H9 (cell line): Measurements from ENCODE around the gene BROX. TPM values are rescaled to one million over a fixed set of nuclear protein-coding genes. Genes with fewer than 3 reads are reported as not detected.

ENCODE experiments used
- DNase-seq: peaks from one replicate; pipeline ENCODE4 v3.0.0-alpha.2; 2017
- H2AFZ ChIP-seq: one replicate; pipeline ENCODE4 v1.6.1; 2013; ENCODE audit warnings: mild to moderate bottlenecking, low read length, control low read depth, moderate library complexity
- H2AK5ac ChIP-seq: 2 replicates; pipeline ENCODE4 v1.6.1; 2013; ENCODE audit warnings: low read length, control low read depth, mixed read lengths; ENCODE audit not compliant: insufficient read length
- H2BK120ac ChIP-seq: one replicate; pipeline ENCODE4 v1.6.1; 2013; ENCODE audit warnings: low read depth, mild to moderate bottlenecking, low read length, control low read depth, inconsistent platforms; ENCODE audit not compliant: poor library complexity, severe bottlenecking
- H2BK12ac ChIP-seq: 2 replicates; pipeline ENCODE4 v1.6.1; 2013; ENCODE audit warnings: low read length, control low read depth, mixed read lengths, low read depth; ENCODE audit not compliant: insufficient read length
- H2BK15ac ChIP-seq: 2 replicates; pipeline ENCODE4 v1.6.1; 2013; ENCODE audit warnings: low read depth, low read length, control low read depth
- H2BK20ac ChIP-seq: one replicate; pipeline ENCODE4 v1.6.1; 2013; ENCODE audit warnings: low read depth, mild to moderate bottlenecking, low read length, control low read depth, inconsistent platforms; ENCODE audit not compliant: poor library complexity, severe bottlenecking
- H2BK5ac ChIP-seq: 2 replicates; pipeline ENCODE4 v1.6.1; 2013; ENCODE audit warnings: low read length, control low read depth, mixed read lengths; ENCODE audit not compliant: insufficient read length
- H3K14ac ChIP-seq: 2 replicates; pipeline ENCODE4 v1.6.1; 2013; ENCODE audit warnings: low read length, control low read depth; ENCODE audit not compliant: insufficient read depth
- H3K18ac ChIP-seq: 2 replicates; pipeline ENCODE4 v1.6.1; 2013; ENCODE audit warnings: low read depth, mild to moderate bottlenecking, mixed read lengths, low read length, control low read depth; ENCODE audit not compliant: insufficient read length
- H3K23ac ChIP-seq: 2 replicates; pipeline ENCODE4 v1.6.1; 2013; ENCODE audit warnings: low read length, control low read depth, mixed read lengths, low read depth; ENCODE audit not compliant: insufficient read length
- H3K23me2 ChIP-seq: 2 replicates; pipeline ENCODE4 v1.6.1; 2013; ENCODE audit warnings: low read depth, mild to moderate bottlenecking, mixed read lengths, low read length, control low read depth; ENCODE audit not compliant: insufficient read length, poor library complexity, severe bottlenecking
- H3K27ac ChIP-seq: 2 replicates; pipeline ENCODE4 v1.5.1; 2013; ENCODE audit warnings: low read length, control low read depth, mixed read lengths, low read depth; ENCODE audit not compliant: insufficient read length
- H3K27me3 ChIP-seq: 2 replicates; pipeline ENCODE4 v1.6.1; 2013; ENCODE audit warnings: low read length, control low read depth, inconsistent platforms; ENCODE audit not compliant: insufficient read depth
- H3K4ac ChIP-seq: 2 replicates; pipeline ENCODE4 v1.6.1; 2013; ENCODE audit warnings: low read depth, mild to moderate bottlenecking, control low read depth, inconsistent platforms, low read length, moderate library complexity
- H3K4me1 ChIP-seq: 2 replicates; pipeline ENCODE4 v1.6.1; 2013; ENCODE audit warnings: low read length, control low read depth, inconsistent platforms; ENCODE audit not compliant: insufficient read depth
- H3K4me2 ChIP-seq: 2 replicates; pipeline ENCODE4 v1.6.1; 2013; ENCODE audit warnings: low read length, control low read depth, mixed read lengths; ENCODE audit not compliant: insufficient read length, insufficient read depth
- H3K56ac ChIP-seq: 2 replicates; pipeline ENCODE4 v1.6.1; 2013; ENCODE audit warnings: low read depth, mild to moderate bottlenecking, mixed read lengths, low read length, control low read depth; ENCODE audit not compliant: insufficient read length
- H3K79me1 ChIP-seq: 2 replicates; pipeline ENCODE4 v1.6.1; 2013; ENCODE audit warnings: low read depth, mild to moderate bottlenecking, moderate library complexity, low read length, control low read depth, inconsistent platforms; ENCODE audit not compliant: insufficient read depth, poor library complexity, severe bottlenecking
- H3K79me2 ChIP-seq: 2 replicates; pipeline ENCODE4 v1.6.1; 2013; ENCODE audit warnings: low read length, control low read depth, inconsistent platforms; ENCODE audit not compliant: insufficient read depth
- H3K9ac ChIP-seq: 2 replicates; pipeline ENCODE4 v1.6.1; 2013; ENCODE audit warnings: low read length, control low read depth, mixed read lengths; ENCODE audit not compliant: insufficient read length; ENCODE audit errors: extremely low read depth
- H3K9me3 ChIP-seq: one replicate; pipeline ENCODE4 v1.6.1; 2013; ENCODE audit warnings: low read depth, low read length, inconsistent platforms; ENCODE audit not compliant: control insufficient read depth
- H3T11ph ChIP-seq: one replicate; pipeline ENCODE4 v1.6.1; 2013; ENCODE audit warnings: mild to moderate bottlenecking, low read length, control low read depth, inconsistent platforms
- H4K20me1 ChIP-seq: one replicate; pipeline ENCODE4 v1.6.1; 2013; ENCODE audit not compliant: control insufficient read depth, insufficient read length, insufficient read depth
- H4K5ac ChIP-seq: 2 replicates; pipeline ENCODE4 v1.6.1; 2013; ENCODE audit warnings: low read depth, mild to moderate bottlenecking, mixed read lengths, low read length, control low read depth; ENCODE audit not compliant: insufficient read length
- H4K8ac ChIP-seq: replicated peaks from 2 replicates; pipeline ENCODE4 v1.6.1; 2013; ENCODE audit warnings: low read length, control low read depth, mixed read lengths, low read depth; ENCODE audit not compliant: insufficient read length
- H4K91ac ChIP-seq: 2 replicates; pipeline ENCODE4 v1.6.1; 2013; ENCODE audit warnings: low read depth, mild to moderate bottlenecking, moderate library complexity, mixed read lengths, low read length, control low read depth; ENCODE audit not compliant: insufficient read length
- H3K27ac Mint-ChIP-seq, 3 experiments: 2 replicates in 2 of 3; 3 replicates in 1 of 3; pipeline ENCODE4 v1.8.0; 2020 to 2021; ENCODE audit warnings: mixed read lengths in 3 of 3, mild to moderate bottlenecking in 1 of 3, moderate library complexity in 1 of 3
- H3K27me3 Mint-ChIP-seq: 2 replicates; pipeline ENCODE4 v1.8.0; 2021; ENCODE audit warnings: low read depth, mild to moderate bottlenecking, moderate library complexity, mixed read lengths
- H3K36me3 Mint-ChIP-seq, 3 experiments: 2 replicates in 2 of 3; 3 replicates in 1 of 3; pipeline ENCODE4 v1.8.0; 2020 to 2021; ENCODE audit warnings: low read depth in 3 of 3, mixed read lengths in 3 of 3; ENCODE audit not compliant: insufficient read depth in 1 of 3
- H3K4me1 Mint-ChIP-seq, 2 experiments: 2 replicates each; pipeline ENCODE4 v1.8.0; 2020; ENCODE audit warnings: mixed read lengths in 2 of 2
- H3K4me3 Mint-ChIP-seq, 2 experiments: 2 replicates in 1 of 2; 3 replicates in 1 of 2; pipeline ENCODE4 v1.8.0; 2020 to 2021; ENCODE audit warnings: mild to moderate bottlenecking in 2 of 2, mixed read lengths in 2 of 2, moderate library complexity in 1 of 2
- H3K9me3 Mint-ChIP-seq, 2 experiments: 2 replicates in 1 of 2; 3 replicates in 1 of 2; pipeline ENCODE4 v1.8.0; 2020; ENCODE audit warnings: mild to moderate bottlenecking in 2 of 2, mixed read lengths in 2 of 2, moderate library complexity in 1 of 2
- WGBS: extraction: QIAGEN DNeasy Blood & Tissue Kit; methylation state at CpG from one replicate; pipeline ENCODE4 v1.1.7; 2013; ENCODE audit warnings: missing lambda C conversion rate, low lambda C conversion rate, mixed read lengths; ENCODE audit not compliant: insufficient read length; ENCODE audit errors: extremely low coverage; 5-methylcytosine and 5-hydroxymethylcytosine counted together
- total RNA-seq: library from RNA; stranded (reverse); gene quantifications from 2 replicates; pipeline ENCODE4 v1.2.1, GENCODE V29; 2021
- TF ChIP-seq, protein P1 (sequence below): fragments of 200-600 bp; sonication (generic); conservative IDR thresholded peaks from 3 replicates; pipeline ENCODE4 v1.8.0; 2021; ENCODE audit warnings: antibody characterized with exemption, mild to moderate bottlenecking

BROX gene
- total RNA-seq, 1 experiment from 2014 or later, result 27.8 TPM

- H3K79me2 ChIP-seq, result peaks cover 3% of the 10 kb centered on the region; the same call in 1 of the 2 replicates
- H3K9ac ChIP-seq, result no peak overlapping the region
- H2AK5ac ChIP-seq, result no peak overlapping the region
- H3K23ac ChIP-seq, result no peak overlapping the region
- no peak overlapping the region for H2BK5ac ChIP-seq
- no peaks in the 10 kb centered on the region for H3K4me1 Mint-ChIP-seq
- no peak overlapping the region for H3K4me3 Mint-ChIP-seq
- H2BK15ac ChIP-seq, result no peak overlapping the region
- no peak overlapping the region for H2AFZ ChIP-seq
- no peak overlapping the region for H3K4me2 ChIP-seq
- no peak overlapping the region for H3K27ac Mint-ChIP-seq
- H4K5ac ChIP-seq, result no peak overlapping the region
- H3K4ac ChIP-seq, result no peak overlapping the region
- no peaks in the 10 kb centered on the region for H3K79me1 ChIP-seq
- H3K4me1 ChIP-seq, result no peaks in the 10 kb centered on the region
- no peak overlapping the region for H2BK20ac ChIP-seq
- no peak overlapping the region for H3K56ac ChIP-seq
- no peak overlapping the region for H2BK12ac ChIP-seq
- no peaks in the 10 kb centered on the region for H3K27me3 ChIP-seq
- DNase-seq, result no peak
- no CpG with 5 or more reads among the region's 1 CpG for WGBS
- H4K91ac ChIP-seq, result no peak overlapping the region
- H3K27me3 Mint-ChIP-seq, result no peaks in the 10 kb centered on the region
- H3K36me3 Mint-ChIP-seq, result peaks cover 43 to 64% (median 63%) of the 10 kb centered on the region in 3 experiments
- no peak overlapping the region for H4K8ac ChIP-seq
- H3K14ac ChIP-seq, result no peak overlapping the region
- no peak overlapping the region for H2BK120ac ChIP-seq
- no peak overlapping the region for H3K18ac ChIP-seq
- H3K9me3 ChIP-seq, result no peaks in the 10 kb centered on the region
- H3K23me2 ChIP-seq, result no peaks in the 10 kb centered on the region
- H3K9me3 Mint-ChIP-seq, result peaks cover 8 to 21% of the 10 kb centered on the region in 2 experiments; a peak in 4 of 5 replicates
- TF ChIP-seq, protein P1, sequence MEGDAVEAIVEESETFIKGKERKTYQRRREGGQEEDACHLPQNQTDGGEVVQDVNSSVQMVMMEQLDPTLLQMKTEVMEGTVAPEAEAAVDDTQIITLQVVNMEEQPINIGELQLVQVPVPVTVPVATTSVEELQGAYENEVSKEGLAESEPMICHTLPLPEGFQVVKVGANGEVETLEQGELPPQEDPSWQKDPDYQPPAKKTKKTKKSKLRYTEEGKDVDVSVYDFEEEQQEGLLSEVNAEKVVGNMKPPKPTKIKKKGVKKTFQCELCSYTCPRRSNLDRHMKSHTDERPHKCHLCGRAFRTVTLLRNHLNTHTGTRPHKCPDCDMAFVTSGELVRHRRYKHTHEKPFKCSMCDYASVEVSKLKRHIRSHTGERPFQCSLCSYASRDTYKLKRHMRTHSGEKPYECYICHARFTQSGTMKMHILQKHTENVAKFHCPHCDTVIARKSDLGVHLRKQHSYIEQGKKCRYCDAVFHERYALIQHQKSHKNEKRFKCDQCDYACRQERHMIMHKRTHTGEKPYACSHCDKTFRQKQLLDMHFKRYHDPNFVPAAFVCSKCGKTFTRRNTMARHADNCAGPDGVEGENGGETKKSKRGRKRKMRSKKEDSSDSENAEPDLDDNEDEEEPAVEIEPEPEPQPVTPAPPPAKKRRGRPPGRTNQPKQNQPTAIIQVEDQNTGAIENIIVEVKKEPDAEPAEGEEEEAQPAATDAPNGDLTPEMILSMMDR, result no peak
- H4K20me1 ChIP-seq, result no peaks in the 10 kb centered on the region
- no peak overlapping the region for H3T11ph ChIP-seq
- H3K27ac ChIP-seq, result no peak overlapping the region
Observed at GRCh38 chr1:222704260-222704659, 8.1 kb upstream of the BROX start.
